Liver (tissue), 9 donors: ENCODE measurements around the gene ESCO1. TPM values are rescaled to one million over a fixed set of nuclear protein-coding genes. Genes with fewer than 3 reads are reported as not detected.

Experiments used
- DNase-seq: peaks from one replicate; pipeline ENCODE4 v3.0.0-alpha.2; 2017; ENCODE audit warnings: low spot score
- H3K27ac ChIP-seq, 2 donors: one replicate each; pipeline ENCODE4 v1.7.0; 2013; ENCODE audit warnings: inconsistent platforms in 2 of 2, low read length in 2 of 2, control low read depth in 1 of 2, low read depth in 1 of 2, mild to moderate bottlenecking in 1 of 2
- H3K27me3 ChIP-seq, 4 donors: one replicate each; pipeline versions ENCODE4 v1.6.1 to v1.7.0; 2013; ENCODE audit warnings: low read length in 3 of 4, inconsistent platforms in 1 of 4, mild to moderate bottlenecking in 1 of 4, moderate library complexity in 1 of 4; ENCODE audit not compliant: control insufficient read depth in 4 of 4, insufficient read depth in 4 of 4
- H3K36me3 ChIP-seq, 4 donors: one replicate each; pipeline versions ENCODE4 v1.6.1 to v1.7.0; 2013; ENCODE audit warnings: low read length in 3 of 4, mild to moderate bottlenecking in 3 of 4, low read depth in 1 of 4, moderate library complexity in 1 of 4; ENCODE audit not compliant: control insufficient read depth in 4 of 4, insufficient read depth in 3 of 4
- H3K4me1 ChIP-seq, 4 donors: one replicate each; pipeline versions ENCODE4 v1.6.1 to v1.7.0; 2013; ENCODE audit warnings: low read length in 3 of 4, mild to moderate bottlenecking in 3 of 4, moderate library complexity in 1 of 4; ENCODE audit not compliant: control insufficient read depth in 4 of 4, insufficient read depth in 4 of 4
- H3K4me3 ChIP-seq, 3 donors: one replicate each; pipeline versions ENCODE4 v1.6.1 to v1.7.0; 2013; ENCODE audit warnings: low read length in 3 of 3, control low read depth in 1 of 3, low read depth in 1 of 3, mild to moderate bottlenecking in 1 of 3
- H3K9ac ChIP-seq, 2 donors: one replicate each; pipeline ENCODE4 v1.7.0; 2013; ENCODE audit warnings: low read length in 2 of 2, mild to moderate bottlenecking in 2 of 2, moderate library complexity in 2 of 2, control low read depth in 1 of 2, low read depth in 1 of 2
- H3K9me3 ChIP-seq, 4 donors: one replicate each; pipeline versions ENCODE4 v1.6.1 to v1.7.0; 2013; ENCODE audit warnings: low read length in 3 of 4; ENCODE audit not compliant: control insufficient read depth in 4 of 4
- FOXA1 ChIP-seq: IDR thresholded peaks from 2 replicates; pipeline ENCODE4 v1.6.1; 2016; ENCODE audit warnings: antibody characterized with exemption
- FOXA2 ChIP-seq: IDR thresholded peaks from 2 replicates; pipeline ENCODE4 v1.6.1; 2016; ENCODE audit warnings: antibody characterized with exemption
- GABPA ChIP-seq, 2 donors: IDR thresholded peaks in 1 of 2; conservative IDR thresholded peaks in 1 of 2; 2 replicates each; pipeline ENCODE4 v1.6.1; 2016; ENCODE audit warnings: antibody characterized with exemption in 2 of 2, mild to moderate bottlenecking in 1 of 2, moderate library complexity in 1 of 2
- HNF4A ChIP-seq, 2 donors: conservative IDR thresholded peaks; 2 replicates each; pipeline ENCODE4 v1.6.1; 2016; ENCODE audit warnings: antibody characterized with exemption in 2 of 2, mild to moderate bottlenecking in 2 of 2
- RXRA ChIP-seq, 2 donors: IDR thresholded peaks; 2 replicates each; pipeline ENCODE4 v1.6.1; 2017 to 2018; ENCODE audit warnings: antibody characterized with exemption in 2 of 2, mild to moderate bottlenecking in 1 of 2
- SP1 ChIP-seq: IDR thresholded peaks from 2 replicates; pipeline ENCODE4 v1.6.1; 2018; ENCODE audit warnings: antibody characterized with exemption, mild to moderate bottlenecking
- TAF1 ChIP-seq: conservative IDR thresholded peaks from 2 replicates; pipeline ENCODE4 v1.6.1; 2016; ENCODE audit warnings: antibody characterized with exemption, mild to moderate bottlenecking
- YY1 ChIP-seq: IDR thresholded peaks from 2 replicates; pipeline ENCODE4 v1.6.1; 2016; ENCODE audit warnings: antibody characterized with exemption, mild to moderate bottlenecking
- ZBTB33 ChIP-seq: IDR thresholded peaks from 2 replicates; pipeline ENCODE4 v1.6.1; 2016; ENCODE audit warnings: antibody characterized with exemption
- WGBS: extraction: QIAGEN DNeasy Blood & Tissue Kit; methylation state at CpG from one replicate; pipeline ENCODE4 v1.1.7; 2013; 5-methylcytosine and 5-hydroxymethylcytosine counted together
- polyA plus RNA-seq, 2 donors: library from polyadenylated mRNA; stranded (reverse) in 1 of 2; unstranded in 1 of 2; fragments of 200-250 nt in 1 of 2; fragments of >200 nt in 1 of 2; fragmentation: Nextera tagmentation in 1 of 2; extraction: Ambion mirVana in 1 of 2; gene quantifications; one replicate each; pipeline versions ENCODE4 v1.2.1 to v1.2.3, GENCODE V29; 2013 to 2015
- total RNA-seq, 2 donors: library from RNA; depleted of rRNA; stranded (reverse); fragments of >200 nt; gene quantifications; one replicate each; pipeline ENCODE4 v1.2.3, GENCODE V29; 2014
- TF ChIP-seq, protein P1 (sequence below): IDR thresholded peaks from 2 replicates; pipeline ENCODE4 v1.6.1; 2016; ENCODE audit warnings: antibody characterized with exemption
- TF ChIP-seq, protein P2 (sequence below): fragments of 150-350 bp; IDR thresholded peaks from 2 replicates; pipeline ENCODE4 v1.5.1; 2017; ENCODE audit warnings: improper control_type of control experiment, low read depth, low read length; ENCODE audit not compliant: missing input control
- donor health status: healthy.
- donor health status: healthy.
- donor health status: healthy.
- donor health status: healthy.
- donor health status: healthy.

Gene ESCO1
- total and polyA plus RNA-seq, 4 donors = 3.7 to 10.3 (median 7.6) TPM

- TF ChIP-seq TAF1 = no peak
- no peak for TF ChIP-seq FOXA2
- TF ChIP-seq SP1 = no peak
- 95% methylated on average over 13 of the region's 13 CpGs for WGBS
Observed at GRCh38 chr18:21507913-21508701, 92.4 kb downstream of the ESCO1 start.

GRCh38 chr18:21502661-21503060 is 97.8 kb downstream of the ESCO1 start:
- no peak for DNase-seq
- no peaks in the 10 kb centered on the region for H3K27me3 ChIP-seq
- no peaks in the 10 kb centered on the region for H3K4me1 ChIP-seq
- TF ChIP-seq, protein P1, sequence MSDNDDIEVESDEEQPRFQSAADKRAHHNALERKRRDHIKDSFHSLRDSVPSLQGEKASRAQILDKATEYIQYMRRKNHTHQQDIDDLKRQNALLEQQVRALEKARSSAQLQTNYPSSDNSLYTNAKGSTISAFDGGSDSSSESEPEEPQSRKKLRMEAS = no peak
- no peaks in the 10 kb centered on the region for H3K9me3 ChIP-seq
- H3K36me3 ChIP-seq = peaks cover 0 to 4% (median 0%) of the 10 kb centered on the region in 4 donors
- no peak overlapping the region for H3K4me3 ChIP-seq
- no peak overlapping the region for H3K27ac ChIP-seq
- H3K9ac ChIP-seq = no peak overlapping the region
- WGBS = 94% methylated on average over 7 of the region's 7 CpGs

More at GRCh38 chr18:21507913-21508701, 92.4 kb downstream of the ESCO1 start:
- no peaks in the 10 kb centered on the region for H3K9me3 ChIP-seq
- no peaks in the 10 kb centered on the region for H3K4me1 ChIP-seq
- DNase-seq = no peak
- no peak overlapping the region for H3K4me3 ChIP-seq
- peaks cover 0 to 3% (median 0%) of the 10 kb centered on the region in 4 donors for H3K36me3 ChIP-seq
- no peak overlapping the region for H3K9ac ChIP-seq
- H3K27me3 ChIP-seq = no peaks in the 10 kb centered on the region
- no peak overlapping the region for H3K27ac ChIP-seq

- no peak for DNase-seq
- Histone ChIP-seq H3K4me3 (no peak overlapping the region), H3K9ac (no peak overlapping the region), H3K36me3 (peaks cover 0 to 4% (median 0%) of the 10 kb centered on the region in 4 donors), H3K4me1 (no peaks in the 10 kb centered on the region), H3K27me3 (no peaks in the 10 kb centered on the region), H3K9me3 (no peaks in the 10 kb centered on the region), H3K27ac (no peak overlapping the region)
- WGBS = 93% methylated on average over 16 of the region's 16 CpGs
- TF ChIP-seq YY1 (no peak), FOXA1 (no peak), GABPA (IDR thresholded peaks at IDR 0.05 in 1 of 2, conservative IDR thresholded peaks at IDR 0.05 in 1 of 2) (no peak), HNF4A (conservative IDR thresholded peaks at IDR 0.05) (no peak)
- TF ChIP-seq, protein P1 = no peak
Observed at GRCh38 chr18:21499997-21500396, 100.5 kb downstream of the ESCO1 start.

GRCh38 chr18:21496277-21496835 is 104.1 kb downstream of the ESCO1 start:
- H3K4me3 ChIP-seq = no peak overlapping the region
- H3K27me3 ChIP-seq = no peaks in the 10 kb centered on the region
- WGBS = 92% methylated on average over 12 of the region's 12 CpGs
- peaks cover 0 to 4% (median 0%) of the 10 kb centered on the region in 4 donors for H3K36me3 ChIP-seq
- no peak for DNase-seq
- no peaks in the 10 kb centered on the region for H3K4me1 ChIP-seq
- H3K27ac ChIP-seq = no peak overlapping the region
- no peak overlapping the region for H3K9ac ChIP-seq
- no peaks in the 10 kb centered on the region for H3K9me3 ChIP-seq
- TF ChIP-seq, protein P2, sequence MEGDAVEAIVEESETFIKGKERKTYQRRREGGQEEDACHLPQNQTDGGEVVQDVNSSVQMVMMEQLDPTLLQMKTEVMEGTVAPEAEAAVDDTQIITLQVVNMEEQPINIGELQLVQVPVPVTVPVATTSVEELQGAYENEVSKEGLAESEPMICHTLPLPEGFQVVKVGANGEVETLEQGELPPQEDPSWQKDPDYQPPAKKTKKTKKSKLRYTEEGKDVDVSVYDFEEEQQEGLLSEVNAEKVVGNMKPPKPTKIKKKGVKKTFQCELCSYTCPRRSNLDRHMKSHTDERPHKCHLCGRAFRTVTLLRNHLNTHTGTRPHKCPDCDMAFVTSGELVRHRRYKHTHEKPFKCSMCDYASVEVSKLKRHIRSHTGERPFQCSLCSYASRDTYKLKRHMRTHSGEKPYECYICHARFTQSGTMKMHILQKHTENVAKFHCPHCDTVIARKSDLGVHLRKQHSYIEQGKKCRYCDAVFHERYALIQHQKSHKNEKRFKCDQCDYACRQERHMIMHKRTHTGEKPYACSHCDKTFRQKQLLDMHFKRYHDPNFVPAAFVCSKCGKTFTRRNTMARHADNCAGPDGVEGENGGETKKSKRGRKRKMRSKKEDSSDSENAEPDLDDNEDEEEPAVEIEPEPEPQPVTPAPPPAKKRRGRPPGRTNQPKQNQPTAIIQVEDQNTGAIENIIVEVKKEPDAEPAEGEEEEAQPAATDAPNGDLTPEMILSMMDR = no peak
- TF ChIP-seq ZBTB33 = no peak
- TF ChIP-seq RXRA (IDR thresholded peaks at IDR 0.05) = no peak
